GM12878 (cell line): ENCODE data around the gene RPRD1B. TPM values are rescaled to one million over a fixed set of nuclear protein-coding genes. Genes with fewer than 3 reads are reported as not detected.

Experiments
- ATAC-seq: fragments of 200-7000 bp; cut with Tn5 transposase; 3 replicates; pipeline ENCODE4 v1.9.1; 2020; ENCODE audit warnings: mild to moderate bottlenecking, moderate library complexity
- BruUV-seq: library from RNA; stranded (reverse); fragments of 400-500 nt; replicated peaks from 2 replicates; lab custom pipeline; 2021; lab: Mats Ljungman, UMichigan
- CTCF ChIA-PET: fragments of 300-600 bp; sonication (Branson Sonifier 250); formaldehyde crosslinking; extraction: SDS; loops from one replicate; lab custom pipeline; 2021; ENCODE audit warnings: inconsistent platforms; lab: Yijun Ruan, JAX
- POLR2A ChIA-PET: fragments of 350-600 bp; formaldehyde crosslinking; extraction: SDS; loops from one replicate; lab custom pipeline; 2021; ENCODE audit warnings: inconsistent platforms; lab: Charles Lee
- RAD21 ChIA-PET: fragments of 300-600 bp; sonication (Branson Sonifier 250); formaldehyde crosslinking; loops from one replicate; lab custom pipeline; 2023; ENCODE audit warnings: antibody characterized with exemption; ENCODE audit not compliant: unreplicated experiment; lab: Charles Lee
- SMC1A ChIA-PET: fragments of 300-600 bp; sonication (Branson Sonifier 250); formaldehyde crosslinking; loops from one replicate; lab custom pipeline; 2023; ENCODE audit not compliant: unreplicated experiment, uncharacterized antibody; lab: Charles Lee
- DNase-seq: peaks from one replicate; pipeline ENCODE4 v3.0.0-alpha.2; 2011; ENCODE audit warnings: low read depth, low spot score
- FAIRE-seq: peaks from 3 replicates; lab custom pipeline; 2011; peaks lifted over from hg19 to GRCh38; lab: Jason Lieb, UNC
- H2AFZ ChIP-seq: 2 replicates; pipeline ENCODE4 v1.6.0; 2011; ENCODE audit warnings: low read depth, low read length, control low read depth; ENCODE audit not compliant: control insufficient read depth
- H3K27ac ChIP-seq: 2 replicates; pipeline ENCODE4 v1.5.1; 2011; ENCODE audit warnings: control low read depth; ENCODE audit not compliant: control insufficient read depth, insufficient read depth
- H3K27me3 ChIP-seq, 2 experiments: replicated peaks in 1 of 2; 2 replicates each; pipeline versions ENCODE4 v1.6.0 to v1.6.1; 2011; ENCODE audit warnings: low read length in 1 of 2; ENCODE audit not compliant: control insufficient read depth in 2 of 2, insufficient read depth in 2 of 2
- H3K36me3 ChIP-seq, 2 experiments: 2 replicates each; pipeline ENCODE4 v1.5.1; 2011; ENCODE audit warnings: low read length in 1 of 2; ENCODE audit not compliant: control insufficient read depth in 2 of 2, insufficient read depth in 2 of 2
- H3K4me1 ChIP-seq: 2 replicates; pipeline ENCODE4 v1.6.1; 2011; ENCODE audit warnings: mild to moderate bottlenecking, low read length, moderate library complexity, mixed read lengths; ENCODE audit not compliant: control insufficient read depth, insufficient read depth
- H3K4me2 ChIP-seq: 2 replicates; pipeline ENCODE4 v1.6.0; 2011; ENCODE audit warnings: control low read depth; ENCODE audit not compliant: control insufficient read depth, insufficient read depth
- H3K4me3 ChIP-seq: fragments of 200-600 bp; sonication (generic); 2 replicates; pipeline ENCODE4 v1.5.1; 2016
- H3K79me2 ChIP-seq: 2 replicates; pipeline ENCODE4 v1.6.0; 2011; ENCODE audit warnings: low read length; ENCODE audit not compliant: control insufficient read depth, insufficient read depth
- H3K9ac ChIP-seq: 2 replicates; pipeline ENCODE4 v1.8.0; 2011; ENCODE audit warnings: low read length, control low read depth, mixed read lengths; ENCODE audit not compliant: control insufficient read depth, insufficient read depth
- H3K9me3 ChIP-seq: replicated peaks from 3 replicates; pipeline ENCODE4 v1.5.1; 2011; ENCODE audit warnings: mild to moderate bottlenecking, low read length; ENCODE audit not compliant: control insufficient read depth, insufficient read depth
- H4K20me1 ChIP-seq: 2 replicates; pipeline ENCODE4 v1.6.0; 2011; ENCODE audit not compliant: control insufficient read depth, insufficient read depth
- GATAD2B ChIP-seq: fragments of 450-650 bp; conservative IDR thresholded peaks from 2 replicates; pipeline ENCODE4 v1.6.1; 2017; ENCODE audit warnings: low read depth, mild to moderate bottlenecking, moderate library complexity
- IKZF2 ChIP-seq, 2 experiments: fragments of 450-650 bp; IDR thresholded peaks; 2 replicates each; pipeline ENCODE4 v1.6.1; 2017; ENCODE audit warnings: mild to moderate bottlenecking in 2 of 2, moderate library complexity in 2 of 2
- KAT2A ChIP-seq: conservative IDR thresholded peaks from 2 replicates; pipeline ENCODE4 v1.6.1; 2011; ENCODE audit warnings: low read depth, low read length; ENCODE audit not compliant: control insufficient read depth
- MYB ChIP-seq: fragments of 150-350 bp; IDR thresholded peaks from 2 replicates; pipeline ENCODE4 v1.6.1; 2014; ENCODE audit warnings: mild to moderate bottlenecking, low read depth, low read length, borderline replicate concordance
- NBN ChIP-seq: fragments of 450-650 bp; IDR thresholded peaks from 2 replicates; pipeline ENCODE4 v1.6.1; 2016
- NR2C1 ChIP-seq: fragments of 450-650 bp; IDR thresholded peaks from 2 replicates; pipeline ENCODE4 v1.6.1; 2017; ENCODE audit warnings: antibody characterized with exemption, mild to moderate bottlenecking, moderate library complexity
- NR2C2 ChIP-seq: IDR thresholded peaks from 2 replicates; pipeline ENCODE4 v1.6.1; 2011; ENCODE audit warnings: borderline replicate concordance, low read depth; ENCODE audit not compliant: control insufficient read depth, insufficient read length
- ZNF217 ChIP-seq: fragments of 450-650 bp; IDR thresholded peaks from 2 replicates; pipeline ENCODE4 v1.6.1; 2017; ENCODE audit warnings: antibody characterized with exemption, mild to moderate bottlenecking
- ZNF274 ChIP-seq: IDR thresholded peaks from one replicate; pipeline ENCODE4 v1.8.0; 2011; ENCODE audit not compliant: insufficient read length, insufficient read depth
- WGBS: methylation state at CpG from one replicate; pipeline ENCODE4 v1.1.6; 2016; ENCODE audit warnings: low lambda C conversion rate; ENCODE audit not compliant: insufficient replicate concordance, insufficient coverage; ENCODE audit errors: missing lambda C conversion rate; 5-methylcytosine and 5-hydroxymethylcytosine counted together
- in situ Hi-C: fragments of 300-500 bp; cut with MboI; formaldehyde crosslinking; loops from 9 replicates; pipeline ENCODE4 v1.14.3; 2018; ENCODE audit warnings: mixed read lengths
- intact Hi-C: fragments of 100-400 bp; cut with micrococcal nuclease; formaldehyde crosslinking; loops from one replicate; pipeline ENCODE4 v1.14.2; 2022; ENCODE audit not compliant: unreplicated experiment
- polyA plus RNA-seq, 11 experiments: library from polyadenylated mRNA; depleted of rRNA in 4 of 11; unstranded in 6 of 11; stranded (reverse) in 5 of 11; fragments of >200 nt; fragmentation: Nextera tagmentation in 4 of 11; fragmentation: Illumina TruSeq in 1 of 11; extraction: Ambion mirVana in 4 of 11; extraction: Trizol in 1 of 11; gene quantifications; 1 replicate in 1 of 11; 2 replicates in 10 of 11; pipeline versions ENCODE4 v1.2.1 to v1.2.3, GENCODE V29; 2011 to 2016; ENCODE audit warnings: inconsistent platforms in 2 of 11, missing spikeins in 2 of 11, low read depth in 1 of 11
- total RNA-seq, 4 experiments: library from RNA; depleted of rRNA in 3 of 4; stranded (reverse); fragments of >200 nt in 3 of 4; fragmentation: Illumina TruSeq in 1 of 4; extraction: Trizol in 1 of 4; gene quantifications; 2 replicates each; pipeline versions ENCODE4 v1.2.1 to v1.2.3, GENCODE V29; 2013 to 2021
- TF ChIP-seq, protein P1 (sequence below): fragments of 450-650 bp; IDR thresholded peaks from 2 replicates; pipeline ENCODE4 v1.6.1; 2017; ENCODE audit warnings: mild to moderate bottlenecking, moderate library complexity
- TF ChIP-seq, protein P2 (sequence below): IDR thresholded peaks from 2 replicates; pipeline ENCODE4 v1.6.1; 2011; ENCODE audit warnings: borderline replicate concordance, low read depth, mild to moderate bottlenecking, moderate library complexity, low read length; ENCODE audit not compliant: insufficient read depth, poor library complexity, severe bottlenecking
- TF ChIP-seq, protein P3 (sequence below): fragments of 150-350 bp; IDR thresholded peaks from 2 replicates; pipeline ENCODE4 v1.6.1; 2014; ENCODE audit warnings: mild to moderate bottlenecking, low read depth, low read length
- TF ChIP-seq, protein P4 (sequence below), 3 experiments: IDR thresholded peaks in 2 of 3; conservative IDR thresholded peaks in 1 of 3; 2 replicates each; pipeline ENCODE4 v1.5.1; 2011; ENCODE audit warnings: low read depth in 3 of 3, low read length in 3 of 3, mild to moderate bottlenecking in 3 of 3, control low read depth in 2 of 3, moderate library complexity in 2 of 3, inconsistent platforms in 1 of 3, mixed read lengths in 1 of 3; ENCODE audit not compliant: control insufficient read depth in 2 of 3, insufficient read depth in 1 of 3; ENCODE audit errors: extremely low read depth in 1 of 3

RPRD1B gene
- total and polyA plus RNA-seq, 10 of the 15 experiments (the other 5 are each of a cell fraction or from before 2014, with no cell fraction given): 5.2 to 40.2 (median 30.0) TPM

DNA sequence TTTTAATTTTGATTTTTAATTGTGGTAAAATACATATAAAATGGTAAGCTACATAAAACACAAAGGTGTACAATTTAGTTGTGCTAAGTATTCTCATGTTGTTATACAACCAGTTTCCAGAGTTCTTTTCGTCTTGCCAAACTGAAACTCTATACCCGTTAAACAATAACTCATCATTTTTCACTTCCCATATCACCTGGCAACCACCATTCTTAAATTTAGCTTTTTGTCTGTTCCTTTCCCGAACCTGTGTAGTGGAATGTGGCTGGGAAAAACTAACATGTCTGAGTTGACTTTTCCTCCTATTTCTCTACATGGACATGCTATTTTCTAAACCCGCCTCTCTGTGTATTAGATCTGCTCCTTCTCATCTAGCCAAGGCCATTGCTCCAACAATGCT, 27.6 kb downstream of the RPRD1B start (continued):
- TF ChIP-seq, protein P1, sequence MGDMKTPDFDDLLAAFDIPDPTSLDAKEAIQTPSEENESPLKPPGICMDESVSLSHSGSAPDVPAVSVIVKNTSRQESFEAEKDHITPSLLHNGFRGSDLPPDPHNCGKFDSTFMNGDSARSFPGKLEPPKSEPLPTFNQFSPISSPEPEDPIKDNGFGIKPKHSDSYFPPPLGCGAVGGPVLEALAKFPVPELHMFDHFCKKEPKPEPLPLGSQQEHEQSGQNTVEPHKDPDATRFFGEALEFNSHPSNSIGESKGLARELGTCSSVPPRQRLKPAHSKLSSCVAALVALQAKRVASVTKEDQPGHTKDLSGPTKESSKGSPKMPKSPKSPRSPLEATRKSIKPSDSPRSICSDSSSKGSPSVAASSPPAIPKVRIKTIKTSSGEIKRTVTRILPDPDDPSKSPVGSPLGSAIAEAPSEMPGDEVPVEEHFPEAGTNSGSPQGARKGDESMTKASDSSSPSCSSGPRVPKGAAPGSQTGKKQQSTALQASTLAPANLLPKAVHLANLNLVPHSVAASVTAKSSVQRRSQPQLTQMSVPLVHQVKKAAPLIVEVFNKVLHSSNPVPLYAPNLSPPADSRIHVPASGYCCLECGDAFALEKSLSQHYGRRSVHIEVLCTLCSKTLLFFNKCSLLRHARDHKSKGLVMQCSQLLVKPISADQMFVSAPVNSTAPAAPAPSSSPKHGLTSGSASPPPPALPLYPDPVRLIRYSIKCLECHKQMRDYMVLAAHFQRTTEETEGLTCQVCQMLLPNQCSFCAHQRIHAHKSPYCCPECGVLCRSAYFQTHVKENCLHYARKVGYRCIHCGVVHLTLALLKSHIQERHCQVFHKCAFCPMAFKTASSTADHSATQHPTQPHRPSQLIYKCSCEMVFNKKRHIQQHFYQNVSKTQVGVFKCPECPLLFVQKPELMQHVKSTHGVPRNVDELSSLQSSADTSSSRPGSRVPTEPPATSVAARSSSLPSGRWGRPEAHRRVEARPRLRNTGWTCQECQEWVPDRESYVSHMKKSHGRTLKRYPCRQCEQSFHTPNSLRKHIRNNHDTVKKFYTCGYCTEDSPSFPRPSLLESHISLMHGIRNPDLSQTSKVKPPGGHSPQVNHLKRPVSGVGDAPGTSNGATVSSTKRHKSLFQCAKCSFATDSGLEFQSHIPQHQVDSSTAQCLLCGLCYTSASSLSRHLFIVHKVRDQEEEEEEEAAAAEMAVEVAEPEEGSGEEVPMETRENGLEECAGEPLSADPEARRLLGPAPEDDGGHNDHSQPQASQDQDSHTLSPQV: no peak
- peak; percentile 58; the same call in 1 of the 2 replicates for TF ChIP-seq ZNF217
- TF ChIP-seq IKZF2 (IDR thresholded peaks at IDR 0.05): peak; percentile 91 to 94
- TF ChIP-seq, protein P2, sequence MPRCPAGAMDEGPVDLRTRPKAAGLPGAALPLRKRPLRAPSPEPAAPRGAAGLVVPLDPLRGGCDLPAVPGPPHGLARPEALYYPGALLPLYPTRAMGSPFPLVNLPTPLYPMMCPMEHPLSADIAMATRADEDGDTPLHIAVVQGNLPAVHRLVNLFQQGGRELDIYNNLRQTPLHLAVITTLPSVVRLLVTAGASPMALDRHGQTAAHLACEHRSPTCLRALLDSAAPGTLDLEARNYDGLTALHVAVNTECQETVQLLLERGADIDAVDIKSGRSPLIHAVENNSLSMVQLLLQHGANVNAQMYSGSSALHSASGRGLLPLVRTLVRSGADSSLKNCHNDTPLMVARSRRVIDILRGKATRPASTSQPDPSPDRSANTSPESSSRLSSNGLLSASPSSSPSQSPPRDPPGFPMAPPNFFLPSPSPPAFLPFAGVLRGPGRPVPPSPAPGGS: no peak
- no peak for TF ChIP-seq NR2C1
- 0 out of 2 replicates have a peak, but pooled peaks have one; percentile 31 for TF ChIP-seq NBN

DNA sequence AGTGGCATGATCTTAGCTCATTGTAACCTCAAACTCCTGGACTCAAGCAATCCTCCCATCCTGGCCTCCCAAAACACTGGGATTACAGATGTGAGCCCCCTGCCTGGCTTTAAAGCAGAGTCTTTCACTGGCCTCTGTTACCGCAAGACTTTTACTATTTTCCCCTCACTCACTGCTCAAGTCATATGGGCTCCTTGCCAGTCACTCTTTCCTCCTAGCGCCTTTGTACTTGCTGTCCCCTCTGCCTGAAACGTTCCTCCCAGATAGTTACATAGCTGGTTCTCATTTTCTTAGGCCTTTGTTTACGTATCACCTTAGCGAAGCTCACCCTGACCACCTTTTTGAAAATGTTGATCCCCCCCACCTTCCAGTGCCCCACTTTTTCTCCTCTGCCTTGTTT, 29.3 kb downstream of the RPRD1B start:
- Histone ChIP-seq H3K4me3 (no peak overlapping the region), H3K27ac (no peak overlapping the region), H3K79me2 (no peaks in the 10 kb centered on the region), H3K4me2 (no peak overlapping the region), H4K20me1 (no peaks in the 10 kb centered on the region), H2AFZ (no peak overlapping the region), H3K36me3 (peaks cover 25 to 34% of the 10 kb centered on the region in 2 experiments), H3K9me3 (peaks cover 2% of the 10 kb centered on the region; the same call in 1 of the 3 replicates), H3K9ac (no peak overlapping the region), H3K27me3 (no peaks in the 10 kb centered on the region), H3K4me1 (peaks cover 22% of the 10 kb centered on the region)
- ChIA-PET RAD21 (interaction anchor here (1.1 to 2.5 kb wide), 4 partner anchors 10 to 158 kb away, joined by 3 to 21 read pairs (median 4); no protein-coding TSS in a partner anchor), SMC1A (interaction anchor here (1.3 to 6.1 kb wide), 8 partner anchors 11 to 158 kb away, joined by 3 to 128 read pairs (median 9); no protein-coding TSS in a partner anchor), POLR2A (interaction anchor here (0.6 to 0.8 kb wide), 4 partner anchors 12 to 267 kb away, joined by 3 to 5 read pairs (median 3); no protein-coding TSS in a partner anchor), CTCF (interaction anchor here (0.5 to 19.0 kb wide), 7 partner anchors 15 to 158 kb away, joined by 3 to 404 read pairs (median 14); partner anchors contain the start of gene TGM2)
- intact Hi-C loops: no loop called here
- ATAC-seq: no peak
- 97% methylated on average over 5 of the region's 5 CpGs for WGBS
- FAIRE-seq: no peak
- in situ Hi-C loops: loop anchor here (25.0 kb wide), 1 partner anchor 99 kb away; the partner anchor contains the start of gene TGM2
- DNase-seq: no peak
- BruUV-seq: no TSS peak
- TF ChIP-seq KAT2A: no peak
- TF ChIP-seq, protein P3, sequence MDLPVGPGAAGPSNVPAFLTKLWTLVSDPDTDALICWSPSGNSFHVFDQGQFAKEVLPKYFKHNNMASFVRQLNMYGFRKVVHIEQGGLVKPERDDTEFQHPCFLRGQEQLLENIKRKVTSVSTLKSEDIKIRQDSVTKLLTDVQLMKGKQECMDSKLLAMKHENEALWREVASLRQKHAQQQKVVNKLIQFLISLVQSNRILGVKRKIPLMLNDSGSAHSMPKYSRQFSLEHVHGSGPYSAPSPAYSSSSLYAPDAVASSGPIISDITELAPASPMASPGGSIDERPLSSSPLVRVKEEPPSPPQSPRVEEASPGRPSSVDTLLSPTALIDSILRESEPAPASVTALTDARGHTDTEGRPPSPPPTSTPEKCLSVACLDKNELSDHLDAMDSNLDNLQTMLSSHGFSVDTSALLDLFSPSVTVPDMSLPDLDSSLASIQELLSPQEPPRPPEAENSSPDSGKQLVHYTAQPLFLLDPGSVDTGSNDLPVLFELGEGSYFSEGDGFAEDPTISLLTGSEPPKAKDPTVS: no peak
- TF ChIP-seq, protein P4, sequence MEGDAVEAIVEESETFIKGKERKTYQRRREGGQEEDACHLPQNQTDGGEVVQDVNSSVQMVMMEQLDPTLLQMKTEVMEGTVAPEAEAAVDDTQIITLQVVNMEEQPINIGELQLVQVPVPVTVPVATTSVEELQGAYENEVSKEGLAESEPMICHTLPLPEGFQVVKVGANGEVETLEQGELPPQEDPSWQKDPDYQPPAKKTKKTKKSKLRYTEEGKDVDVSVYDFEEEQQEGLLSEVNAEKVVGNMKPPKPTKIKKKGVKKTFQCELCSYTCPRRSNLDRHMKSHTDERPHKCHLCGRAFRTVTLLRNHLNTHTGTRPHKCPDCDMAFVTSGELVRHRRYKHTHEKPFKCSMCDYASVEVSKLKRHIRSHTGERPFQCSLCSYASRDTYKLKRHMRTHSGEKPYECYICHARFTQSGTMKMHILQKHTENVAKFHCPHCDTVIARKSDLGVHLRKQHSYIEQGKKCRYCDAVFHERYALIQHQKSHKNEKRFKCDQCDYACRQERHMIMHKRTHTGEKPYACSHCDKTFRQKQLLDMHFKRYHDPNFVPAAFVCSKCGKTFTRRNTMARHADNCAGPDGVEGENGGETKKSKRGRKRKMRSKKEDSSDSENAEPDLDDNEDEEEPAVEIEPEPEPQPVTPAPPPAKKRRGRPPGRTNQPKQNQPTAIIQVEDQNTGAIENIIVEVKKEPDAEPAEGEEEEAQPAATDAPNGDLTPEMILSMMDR (IDR thresholded peaks at IDR 0.05 in 2 of 3, conservative IDR thresholded peaks at IDR 0.05 in 1 of 3; ENCODE audit: control insufficient read depth in 2 of 3, extremely low read depth in 1 of 3, insufficient read depth in 1 of 3, low read depth in 3 of 3, low read length in 3 of 3): no peak
- TF ChIP-seq GATAD2B: no peak
- no peak for TF ChIP-seq NBN
- no peak for TF ChIP-seq ZNF274
- no peak for TF ChIP-seq NR2C2
- TF ChIP-seq MYB: no peak
